K562 (cell line): ENCODE results near the gene PURA.
A peak's percentile ranks its signal among the peaks of the same experiment; 100 is the strongest.

Source experiments
- POLR2A ChIP-seq: fragments of 450-650 bp; conservative IDR thresholded peaks from 2 replicates; pipeline ENCODE4 v1.6.1; 2016
- TEAD1 ChIP-seq, 2 experiments: fragments of 450-650 bp in 1 of 2; sonication (generic) in 1 of 2; formaldehyde crosslinking; IDR thresholded peaks; 2 replicates each; pipeline versions ENCODE4 v1.4.0 to v1.8.0; 2020 to 2022; ENCODE audit warnings: mild to moderate bottlenecking in 2 of 2, missing genetic modification reagents in 1 of 2
- TF ChIP-seq, protein P1 (sequence below), 3 experiments: IDR thresholded peaks in 2 of 3; conservative IDR thresholded peaks in 1 of 3; 2 replicates each; pipeline ENCODE4 v1.5.1; 2011 to 2012; ENCODE audit warnings: low read length in 3 of 3, mild to moderate bottlenecking in 3 of 3, control low read depth in 2 of 3, improper control_type of control experiment in 1 of 3, inconsistent platforms in 1 of 3, low read depth in 1 of 3, mixed read lengths in 1 of 3, moderate library complexity in 1 of 3; ENCODE audit not compliant: insufficient read depth in 2 of 3
- TF ChIP-seq, protein P2 (sequence below): fragments of 150-350 bp; IDR thresholded peaks from 2 replicates; pipeline ENCODE4 v1.6.1; 2014; ENCODE audit warnings: low read depth, mild to moderate bottlenecking, low read length, borderline replicate concordance
- TF ChIP-seq, protein P3 (sequence below): fragments of 250-450 bp; sonication (Bioruptor Pico); IDR thresholded peaks from 2 replicates; pipeline ENCODE4 v1.5.0; 2021

GRCh38 chr5:140174465-140175366 is 60.8 kb downstream of the PURA start, which contains the start of gene CYSTM1:
- peak; percentile 84 for TF ChIP-seq POLR2A
- TF ChIP-seq, protein P1, sequence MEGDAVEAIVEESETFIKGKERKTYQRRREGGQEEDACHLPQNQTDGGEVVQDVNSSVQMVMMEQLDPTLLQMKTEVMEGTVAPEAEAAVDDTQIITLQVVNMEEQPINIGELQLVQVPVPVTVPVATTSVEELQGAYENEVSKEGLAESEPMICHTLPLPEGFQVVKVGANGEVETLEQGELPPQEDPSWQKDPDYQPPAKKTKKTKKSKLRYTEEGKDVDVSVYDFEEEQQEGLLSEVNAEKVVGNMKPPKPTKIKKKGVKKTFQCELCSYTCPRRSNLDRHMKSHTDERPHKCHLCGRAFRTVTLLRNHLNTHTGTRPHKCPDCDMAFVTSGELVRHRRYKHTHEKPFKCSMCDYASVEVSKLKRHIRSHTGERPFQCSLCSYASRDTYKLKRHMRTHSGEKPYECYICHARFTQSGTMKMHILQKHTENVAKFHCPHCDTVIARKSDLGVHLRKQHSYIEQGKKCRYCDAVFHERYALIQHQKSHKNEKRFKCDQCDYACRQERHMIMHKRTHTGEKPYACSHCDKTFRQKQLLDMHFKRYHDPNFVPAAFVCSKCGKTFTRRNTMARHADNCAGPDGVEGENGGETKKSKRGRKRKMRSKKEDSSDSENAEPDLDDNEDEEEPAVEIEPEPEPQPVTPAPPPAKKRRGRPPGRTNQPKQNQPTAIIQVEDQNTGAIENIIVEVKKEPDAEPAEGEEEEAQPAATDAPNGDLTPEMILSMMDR (IDR thresholded peaks at IDR 0.05 in 2 of 3, conservative IDR thresholded peaks at IDR 0.05 in 1 of 3; ENCODE audit: insufficient read depth in 2 of 3, low read depth in 1 of 3, low read length in 3 of 3) = 0 out of 6 replicates have a peak, but pooled peaks of 1 of the 3 experiments have one; percentile 7
- TF ChIP-seq, protein P2, sequence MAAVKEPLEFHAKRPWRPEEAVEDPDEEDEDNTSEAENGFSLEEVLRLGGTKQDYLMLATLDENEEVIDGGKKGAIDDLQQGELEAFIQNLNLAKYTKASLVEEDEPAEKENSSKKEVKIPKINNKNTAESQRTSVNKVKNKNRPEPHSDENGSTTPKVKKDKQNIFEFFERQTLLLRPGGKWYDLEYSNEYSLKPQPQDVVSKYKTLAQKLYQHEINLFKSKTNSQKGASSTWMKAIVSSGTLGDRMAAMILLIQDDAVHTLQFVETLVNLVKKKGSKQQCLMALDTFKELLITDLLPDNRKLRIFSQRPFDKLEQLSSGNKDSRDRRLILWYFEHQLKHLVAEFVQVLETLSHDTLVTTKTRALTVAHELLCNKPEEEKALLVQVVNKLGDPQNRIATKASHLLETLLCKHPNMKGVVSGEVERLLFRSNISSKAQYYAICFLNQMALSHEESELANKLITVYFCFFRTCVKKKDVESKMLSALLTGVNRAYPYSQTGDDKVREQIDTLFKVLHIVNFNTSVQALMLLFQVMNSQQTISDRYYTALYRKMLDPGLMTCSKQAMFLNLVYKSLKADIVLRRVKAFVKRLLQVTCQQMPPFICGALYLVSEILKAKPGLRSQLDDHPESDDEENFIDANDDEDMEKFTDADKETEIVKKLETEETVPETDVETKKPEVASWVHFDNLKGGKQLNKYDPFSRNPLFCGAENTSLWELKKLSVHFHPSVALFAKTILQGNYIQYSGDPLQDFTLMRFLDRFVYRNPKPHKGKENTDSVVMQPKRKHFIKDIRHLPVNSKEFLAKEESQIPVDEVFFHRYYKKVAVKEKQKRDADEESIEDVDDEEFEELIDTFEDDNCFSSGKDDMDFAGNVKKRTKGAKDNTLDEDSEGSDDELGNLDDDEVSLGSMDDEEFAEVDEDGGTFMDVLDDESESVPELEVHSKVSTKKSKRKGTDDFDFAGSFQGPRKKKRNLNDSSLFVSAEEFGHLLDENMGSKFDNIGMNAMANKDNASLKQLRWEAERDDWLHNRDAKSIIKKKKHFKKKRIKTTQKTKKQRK = no peak
- no peak; a peak in 1 of 4 replicates for TF ChIP-seq TEAD1 (CRISPR knock-in tag; IDR thresholded peaks at IDR 0.05)
- TF ChIP-seq, protein P3, sequence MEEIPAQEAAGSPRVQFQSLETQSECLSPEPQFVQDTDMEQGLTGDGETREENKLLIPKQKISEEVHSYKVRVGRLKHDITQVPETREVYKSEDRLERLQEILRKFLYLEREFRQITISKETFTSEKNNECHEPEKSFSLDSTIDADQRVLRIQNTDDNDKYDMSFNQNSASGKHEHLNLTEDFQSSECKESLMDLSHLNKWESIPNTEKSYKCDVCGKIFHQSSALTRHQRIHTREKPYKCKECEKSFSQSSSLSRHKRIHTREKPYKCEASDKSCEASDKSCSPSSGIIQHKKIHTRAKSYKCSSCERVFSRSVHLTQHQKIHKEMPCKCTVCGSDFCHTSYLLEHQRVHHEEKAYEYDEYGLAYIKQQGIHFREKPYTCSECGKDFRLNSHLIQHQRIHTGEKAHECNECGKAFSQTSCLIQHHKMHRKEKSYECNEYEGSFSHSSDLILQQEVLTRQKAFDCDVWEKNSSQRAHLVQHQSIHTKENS (CRISPR knock-in tag) = no peak
